Mesendoderm (in vitro differentiated cells): Measurements from ENCODE around the gene DNAH17.

Source experiments
- DNase-seq: peaks from one replicate; pipeline ENCODE4 v3.0.0; 2013
- H2AK5ac ChIP-seq: 2 replicates; pipeline ENCODE4 v1.6.1; 2013; ENCODE audit warnings: low read length, inconsistent platforms
- H2BK120ac ChIP-seq: 2 replicates; pipeline ENCODE4 v1.6.1; 2013; ENCODE audit warnings: low read depth, mild to moderate bottlenecking, low read length, moderate library complexity, mixed read lengths
- H2BK15ac ChIP-seq: replicated peaks from 2 replicates; pipeline ENCODE4 v1.6.1; 2013; ENCODE audit warnings: low read depth, mild to moderate bottlenecking, moderate library complexity
- H2BK5ac ChIP-seq: 2 replicates; pipeline ENCODE4 v1.6.1; 2013; ENCODE audit warnings: low read length, inconsistent platforms
- H3K18ac ChIP-seq: 2 replicates; pipeline ENCODE4 v1.6.1; 2013; ENCODE audit warnings: mild to moderate bottlenecking, low read length, mixed read lengths
- H3K23ac ChIP-seq: one replicate; pipeline ENCODE4 v1.6.1; 2013; ENCODE audit warnings: low read length
- H3K27ac ChIP-seq: 2 replicates; pipeline ENCODE4 v1.5.1; 2013; ENCODE audit warnings: low read depth, mild to moderate bottlenecking, inconsistent platforms, low read length, moderate library complexity
- H3K27me3 ChIP-seq: 2 replicates; pipeline ENCODE4 v1.6.1; 2013; ENCODE audit warnings: low read length, control low read depth, mild to moderate bottlenecking, inconsistent platforms; ENCODE audit not compliant: insufficient read depth, poor library complexity
- H3K36me3 ChIP-seq: 2 replicates; pipeline ENCODE4 v1.6.1; 2013; ENCODE audit warnings: low read length, inconsistent platforms; ENCODE audit not compliant: control insufficient read depth, insufficient read depth
- H3K4ac ChIP-seq: one replicate; pipeline ENCODE4 v1.6.1; 2013; ENCODE audit warnings: low read depth, mild to moderate bottlenecking, low read length, moderate library complexity
- H3K4me1 ChIP-seq: 2 replicates; pipeline ENCODE4 v1.6.1; 2013; ENCODE audit warnings: low read depth, low read length, inconsistent platforms; ENCODE audit not compliant: control insufficient read depth
- H3K4me2 ChIP-seq: 2 replicates; pipeline ENCODE4 v1.6.1; 2013; ENCODE audit warnings: low read length
- H3K4me3 ChIP-seq: 2 replicates; pipeline ENCODE4 v1.5.1; 2013; ENCODE audit warnings: mild to moderate bottlenecking, low read length
- H3K56ac ChIP-seq: one replicate; pipeline ENCODE4 v1.6.1; 2013; ENCODE audit warnings: low read length
- H3K79me1 ChIP-seq: 2 replicates; pipeline ENCODE4 v1.6.1; 2013; ENCODE audit warnings: low read length, inconsistent platforms
- H3K79me2 ChIP-seq: 2 replicates; pipeline ENCODE4 v1.6.1; 2013; ENCODE audit warnings: mild to moderate bottlenecking, low read length; ENCODE audit not compliant: control insufficient read depth, insufficient read depth
- H3K9ac ChIP-seq: 2 replicates; pipeline ENCODE4 v1.6.1; 2013; ENCODE audit warnings: low read length, inconsistent platforms
- H4K5ac ChIP-seq: one replicate; pipeline ENCODE4 v1.6.1; 2013; ENCODE audit warnings: low read length
- H4K8ac ChIP-seq: one replicate; pipeline ENCODE4 v1.6.1; 2013; ENCODE audit warnings: low read depth, mild to moderate bottlenecking, control low read depth, low read length, moderate library complexity
- WGBS: extraction: QIAGEN DNeasy Blood & Tissue Kit; methylation state at CpG from one replicate; pipeline ENCODE4 v1.1.7; 2013; ENCODE audit warnings: low lambda C conversion rate, missing lambda C conversion rate; ENCODE audit not compliant: insufficient coverage; ENCODE audit errors: extremely low coverage; 5-methylcytosine and 5-hydroxymethylcytosine counted together

DNAH17 gene

GRCh38 chr17:78546476-78546875 is 30.7 kb downstream of the DNAH17 start:
- no peaks in the 10 kb centered on the region for H3K79me2 ChIP-seq
- no peak overlapping the region for H3K23ac ChIP-seq
- H2AK5ac ChIP-seq = no peak overlapping the region
- no peak overlapping the region for H3K4me2 ChIP-seq
- no peak overlapping the region for H3K4me3 ChIP-seq
- H2BK15ac ChIP-seq = no peak overlapping the region
- no peak overlapping the region for H3K18ac ChIP-seq
- no peak for DNase-seq
- no peak overlapping the region for H2BK5ac ChIP-seq
- no CpG with 5 or more reads among the region's 4 CpGs for WGBS
- no peak overlapping the region for H3K27ac ChIP-seq
- no peak overlapping the region for H3K4ac ChIP-seq
- H3K36me3 ChIP-seq = no peaks in the 10 kb centered on the region
- H3K79me1 ChIP-seq = no peaks in the 10 kb centered on the region
- H3K56ac ChIP-seq = no peak overlapping the region
- no peak overlapping the region for H2BK120ac ChIP-seq
- H3K4me1 ChIP-seq = no peaks in the 10 kb centered on the region
- no peak overlapping the region for H3K9ac ChIP-seq
- H3K27me3 ChIP-seq = no peaks in the 10 kb centered on the region
- no peak overlapping the region for H4K8ac ChIP-seq
- H4K5ac ChIP-seq = no peak overlapping the region

- no peak overlapping the region for H3K9ac ChIP-seq
- H2BK5ac ChIP-seq = no peak overlapping the region
- H2AK5ac ChIP-seq = no peak overlapping the region
- no peak overlapping the region for H3K4me2 ChIP-seq
- H3K4me3 ChIP-seq = no peak overlapping the region
- H3K4me1 ChIP-seq = no peaks in the 10 kb centered on the region
- no peak overlapping the region for H3K18ac ChIP-seq
- no peaks in the 10 kb centered on the region for H3K36me3 ChIP-seq
- no peak overlapping the region for H2BK15ac ChIP-seq
- H4K5ac ChIP-seq = no peak overlapping the region
- H3K56ac ChIP-seq = no peak overlapping the region
- H3K4ac ChIP-seq = no peak overlapping the region
- H3K27ac ChIP-seq = no peak overlapping the region
- no peak for DNase-seq
- no peaks in the 10 kb centered on the region for H3K79me1 ChIP-seq
- H3K27me3 ChIP-seq = no peaks in the 10 kb centered on the region
- no peaks in the 10 kb centered on the region for H3K79me2 ChIP-seq
- no peak overlapping the region for H4K8ac ChIP-seq
- WGBS = no CpG with 5 or more reads among the region's 17 CpGs
- no peak overlapping the region for H2BK120ac ChIP-seq
- peak overlapping the region; percentile 50 for H3K23ac ChIP-seq
Measured at GRCh38 chr17:78544881-78545755, 32.1 kb downstream of the DNAH17 start.

- Histone ChIP-seq H3K56ac (no peak overlapping the region), H2BK120ac (no peak overlapping the region), H2BK15ac (no peak overlapping the region), H2BK5ac (no peak overlapping the region), H3K79me1 (no peaks in the 10 kb centered on the region), H2AK5ac (no peak overlapping the region), H4K5ac (no peak overlapping the region), H4K8ac (no peak overlapping the region), H3K4me2 (no peak overlapping the region), H3K27me3 (no peaks in the 10 kb centered on the region), H3K23ac (no peak overlapping the region), H3K4me1 (no peaks in the 10 kb centered on the region), H3K4me3 (no peak overlapping the region), H3K79me2 (no peaks in the 10 kb centered on the region), H3K18ac (no peak overlapping the region), H3K36me3 (no peaks in the 10 kb centered on the region), H3K9ac (no peak overlapping the region), H3K4ac (no peak overlapping the region), H3K27ac (no peak overlapping the region)
- DNase-seq = peak; percentile 24
- WGBS = no CpG with 5 or more reads among the region's 7 CpGs
Measured at GRCh38 chr17:78541488-78542206, 35.5 kb downstream of the DNAH17 start.

GRCh38 chr17:78539781-78540180 is 37.4 kb downstream of the DNAH17 start:
- Histone ChIP-seq H3K27ac (no peak overlapping the region), H4K5ac (no peak overlapping the region), H2BK15ac (no peak overlapping the region), H2BK5ac (no peak overlapping the region), H3K18ac (no peak overlapping the region), H3K27me3 (no peaks in the 10 kb centered on the region), H3K4me2 (no peak overlapping the region), H3K79me2 (no peaks in the 10 kb centered on the region), H3K4me3 (no peak overlapping the region), H3K23ac (no peak overlapping the region), H2BK120ac (no peak overlapping the region), H3K4me1 (no peaks in the 10 kb centered on the region), H3K79me1 (no peaks in the 10 kb centered on the region), H4K8ac (no peak overlapping the region), H3K9ac (no peak overlapping the region), H3K56ac (no peak overlapping the region), H3K4ac (no peak overlapping the region), H3K36me3 (no peaks in the 10 kb centered on the region), H2AK5ac (no peak overlapping the region)
- no peak for DNase-seq
- no CpG with 5 or more reads among the region's 11 CpGs for WGBS

- Histone ChIP-seq H2AK5ac (no peak overlapping the region), H3K27me3 (no peaks in the 10 kb centered on the region), H3K4ac (no peak overlapping the region), H3K79me1 (no peaks in the 10 kb centered on the region), H2BK15ac (no peak overlapping the region), H3K4me2 (no peak overlapping the region), H3K36me3 (no peaks in the 10 kb centered on the region), H4K5ac (no peak overlapping the region), H3K4me3 (no peak overlapping the region), H3K56ac (no peak overlapping the region), H3K27ac (no peak overlapping the region), H3K18ac (no peak overlapping the region), H3K4me1 (no peaks in the 10 kb centered on the region), H3K23ac (no peak overlapping the region), H3K79me2 (no peaks in the 10 kb centered on the region), H2BK5ac (no peak overlapping the region), H3K9ac (no peak overlapping the region), H2BK120ac (no peak overlapping the region), H4K8ac (no peak overlapping the region)
- peak; percentile 32 for DNase-seq
- no CpG with 5 or more reads among the region's 10 CpGs for WGBS
Measured at GRCh38 chr17:78538033-78538776, 39.0 kb downstream of the DNAH17 start.
